Activated CD8-positive, alpha-beta memory T cell treated with anti-CD3 and anti-CD28 coated beads, Interleukin-2, amount 50 U/mL, for 4 hours (primary cell): Measurements from ENCODE around the gene RASSF5.
"Not testable (repeated sequence)": the region's sequence is repeated elsewhere in the genome, so short reads cannot be mapped to it uniquely, and the experiment has no call there.

Source experiments
- DNase-seq: peaks from one replicate; pipeline ENCODE4 v3.0.0-alpha.2; 2020

The RASSF5 gene

DNA sequence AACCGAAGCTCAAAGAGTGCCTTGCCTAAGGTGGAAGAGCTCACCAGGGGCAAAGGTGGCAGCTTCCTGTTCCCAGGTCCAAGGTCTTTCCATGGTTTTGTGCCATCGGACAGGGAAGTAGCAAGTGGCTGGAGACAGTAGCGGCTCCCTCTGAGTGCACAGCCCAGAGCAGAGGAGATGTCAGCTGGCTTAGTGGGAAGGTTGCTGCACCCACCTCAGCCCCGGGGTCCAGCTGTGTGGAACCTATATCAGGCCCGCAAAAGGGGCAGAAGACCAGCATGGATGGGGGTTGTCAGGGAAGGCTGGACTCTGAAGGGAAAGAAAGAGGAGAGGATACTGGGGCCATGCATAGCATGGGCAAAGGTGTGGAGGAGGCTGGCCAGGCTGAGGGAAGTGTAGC lies 30.2 kb upstream of the RASSF5 start:
- no peak for DNase-seq

DNA sequence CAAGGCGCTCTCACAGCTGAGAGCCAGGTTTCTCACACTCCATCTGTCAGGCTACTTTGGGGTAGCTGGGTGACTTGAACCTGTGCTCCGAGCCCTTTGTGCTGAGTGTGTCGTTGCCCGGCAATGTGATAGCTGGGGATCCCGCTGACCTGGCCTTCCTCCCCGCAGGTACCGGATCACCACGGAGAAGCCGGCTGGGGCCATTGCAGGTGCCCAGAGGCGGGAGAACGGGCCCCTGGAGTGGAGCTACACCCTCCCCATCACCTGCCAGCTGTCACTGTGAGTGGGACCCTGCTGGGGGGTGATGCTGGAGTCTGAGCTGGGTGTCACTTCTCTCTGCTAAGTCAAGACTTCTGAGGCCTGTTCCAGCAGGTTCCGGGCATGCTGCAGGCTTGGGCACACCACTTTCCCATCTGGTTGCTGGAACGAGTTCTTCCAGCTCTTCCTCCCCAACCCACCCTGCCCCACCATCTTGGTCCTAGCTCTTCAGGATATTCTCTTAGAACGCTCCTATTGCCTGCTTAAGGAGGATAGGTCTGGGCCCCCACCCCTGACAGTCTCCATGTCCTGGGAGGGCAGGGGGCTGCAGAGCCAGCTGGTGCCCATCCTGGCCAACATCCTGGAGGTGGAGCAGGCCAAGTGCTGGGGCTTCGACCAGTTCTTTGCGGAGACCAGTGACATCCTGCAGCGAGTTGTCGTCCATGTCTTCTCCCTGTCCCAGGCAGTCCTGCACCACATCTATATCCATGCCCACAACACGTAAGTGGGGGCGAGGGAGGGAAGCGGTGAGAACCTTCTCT lies 29.6 kb upstream of the RASSF5 start:
- DNase-seq: no peak

DNA sequence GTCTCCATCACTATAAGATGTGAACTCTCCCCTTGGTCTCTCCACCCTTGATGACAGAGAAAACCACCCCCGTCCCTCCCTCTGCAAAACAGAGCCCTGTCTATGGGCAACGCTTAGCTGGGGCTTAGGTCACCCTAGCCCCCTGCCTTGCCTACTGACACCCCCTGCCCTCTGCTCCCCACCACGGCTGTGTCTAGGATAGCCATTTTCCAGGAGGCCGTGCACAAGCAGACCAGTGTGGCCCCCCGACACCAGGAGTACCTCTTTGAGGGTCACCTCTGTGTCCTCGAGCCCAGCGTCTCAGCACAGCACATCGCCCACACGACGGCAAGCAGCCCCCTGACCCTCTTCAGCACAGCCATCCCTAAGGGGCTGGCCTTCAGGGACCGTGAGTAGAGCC lies 28.6 kb upstream of the RASSF5 start:
- no peak for DNase-seq

DNA sequence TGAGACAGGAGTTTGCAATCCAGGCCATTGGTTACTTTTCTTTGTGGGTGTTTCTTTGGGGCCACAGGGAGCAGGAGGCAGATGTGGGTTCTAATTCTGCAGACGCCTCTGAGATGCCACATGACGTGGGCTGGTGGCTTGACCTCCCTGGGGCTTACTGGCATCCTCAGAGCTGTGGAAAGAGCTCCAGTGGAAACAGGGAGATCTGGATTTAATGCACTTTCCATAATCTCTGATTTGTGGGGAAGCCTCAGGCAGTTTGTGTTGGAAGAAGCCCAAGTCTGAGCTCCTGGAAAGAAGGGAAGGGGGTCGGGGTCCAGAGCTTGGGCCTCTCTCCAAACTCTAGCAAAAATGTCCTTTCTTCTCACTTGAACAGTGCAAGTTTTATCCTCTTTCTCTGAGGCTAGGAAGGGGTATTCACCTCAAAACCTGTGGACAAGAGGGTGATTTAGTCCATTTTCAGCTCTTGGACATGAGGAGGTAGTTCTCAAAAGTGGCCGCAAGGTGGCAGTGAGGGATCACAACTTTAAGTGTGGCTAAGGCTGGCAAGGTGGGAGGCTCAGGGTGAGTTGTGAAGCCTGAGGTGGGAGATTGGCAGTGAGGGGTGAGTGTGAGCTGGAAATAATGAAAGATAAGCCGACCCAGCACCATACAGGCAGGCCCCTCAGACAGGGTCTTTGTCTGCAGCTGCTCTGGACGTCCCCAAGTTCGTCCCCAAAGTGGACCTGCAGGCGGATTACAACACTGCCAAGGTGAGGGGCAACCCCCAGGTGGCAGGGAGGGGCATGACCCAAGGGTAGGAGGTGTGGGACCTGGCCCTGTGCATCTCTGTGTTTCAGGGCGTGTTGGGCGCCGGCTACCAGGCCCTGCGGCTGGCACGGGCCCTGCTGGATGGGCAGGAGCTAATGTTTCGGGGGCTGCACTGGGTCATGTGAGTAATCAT lies 27.9 kb upstream of the RASSF5 start:
- DNase-seq: peak; percentile 73

DNA sequence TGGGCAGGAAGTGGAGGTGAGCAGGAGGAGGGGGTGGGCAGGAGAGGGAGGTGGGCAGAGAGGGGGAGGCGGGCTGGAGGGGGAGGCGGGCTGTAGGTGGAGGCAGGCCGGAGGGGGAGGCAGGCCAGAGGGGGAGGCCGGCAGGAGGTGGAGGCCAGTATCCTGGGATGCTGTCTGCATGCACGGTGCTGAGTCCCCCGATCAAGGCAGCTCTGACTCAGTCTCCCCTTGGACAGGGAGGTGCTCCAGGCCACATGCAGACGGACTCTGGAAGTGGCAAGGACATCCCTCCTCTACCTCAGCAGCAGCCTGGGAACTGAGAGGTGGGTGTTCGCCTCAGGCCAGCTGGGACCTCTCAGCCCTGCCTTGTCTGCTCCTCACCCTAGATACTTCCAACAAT lies 27.1 kb upstream of the RASSF5 start:
- no peak for DNase-seq

DNA sequence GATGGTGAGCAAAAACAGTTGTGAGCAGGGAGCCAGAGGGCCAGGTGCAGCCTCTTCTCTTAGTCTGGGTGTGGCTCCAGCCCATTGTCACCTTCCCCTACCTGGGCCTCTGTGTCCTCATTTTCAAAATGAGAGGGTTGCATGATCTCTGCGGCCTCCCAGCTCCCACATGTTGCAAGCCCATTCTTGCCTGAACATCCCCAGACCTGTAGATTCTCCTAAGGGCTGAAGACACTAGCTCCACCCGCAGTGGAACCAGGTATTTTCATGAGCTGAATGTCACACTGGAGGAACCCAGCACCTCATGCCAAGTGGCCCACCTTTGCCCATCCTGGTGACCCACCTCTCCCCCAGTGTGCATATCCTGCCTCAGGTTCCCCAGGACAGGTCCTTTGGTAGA lies 24.7 kb upstream of the RASSF5 start:
- no peak for DNase-seq

DNA sequence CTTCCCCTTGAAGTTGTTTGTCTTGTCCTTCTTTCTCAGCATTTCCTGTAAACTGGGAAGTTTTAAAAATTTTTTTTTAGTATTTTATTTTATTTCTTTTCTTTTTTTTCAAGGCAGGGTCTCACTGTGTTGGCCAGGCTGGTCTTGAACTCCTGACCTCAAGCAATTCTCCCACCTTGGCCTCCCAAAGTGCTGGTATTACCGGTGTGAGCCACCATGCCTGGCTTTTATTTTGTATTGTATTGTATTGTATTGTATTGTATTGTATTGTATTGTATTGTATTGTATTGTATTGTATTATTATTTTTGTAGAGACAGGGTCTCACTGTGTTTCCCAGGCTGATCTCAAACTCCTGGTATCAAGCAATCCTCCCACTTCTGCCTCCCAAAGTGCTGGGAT lies 23.5 kb upstream of the RASSF5 start:
- not testable (repeated sequence) for DNase-seq

DNA sequence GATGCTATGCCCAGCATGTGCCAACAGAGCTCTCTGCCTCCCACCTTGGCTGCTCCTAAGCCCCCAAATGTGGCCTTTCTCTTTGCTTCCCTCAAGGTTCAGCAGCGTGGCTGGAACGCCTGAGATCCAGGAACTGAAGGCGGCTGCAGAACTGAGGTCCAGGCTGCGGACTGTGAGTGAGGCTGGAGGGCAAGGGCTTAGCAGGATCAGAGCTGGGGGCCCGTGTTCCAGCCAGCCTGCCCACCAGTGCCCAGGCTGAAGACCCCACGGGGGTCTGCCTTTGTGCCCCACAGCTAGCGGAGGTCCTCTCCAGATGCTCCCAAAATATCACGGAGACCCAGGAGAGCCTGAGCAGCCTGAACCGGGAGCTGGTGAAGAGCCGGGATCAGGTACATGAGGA lies 22.4 kb upstream of the RASSF5 start:
- no peak for DNase-seq

DNA sequence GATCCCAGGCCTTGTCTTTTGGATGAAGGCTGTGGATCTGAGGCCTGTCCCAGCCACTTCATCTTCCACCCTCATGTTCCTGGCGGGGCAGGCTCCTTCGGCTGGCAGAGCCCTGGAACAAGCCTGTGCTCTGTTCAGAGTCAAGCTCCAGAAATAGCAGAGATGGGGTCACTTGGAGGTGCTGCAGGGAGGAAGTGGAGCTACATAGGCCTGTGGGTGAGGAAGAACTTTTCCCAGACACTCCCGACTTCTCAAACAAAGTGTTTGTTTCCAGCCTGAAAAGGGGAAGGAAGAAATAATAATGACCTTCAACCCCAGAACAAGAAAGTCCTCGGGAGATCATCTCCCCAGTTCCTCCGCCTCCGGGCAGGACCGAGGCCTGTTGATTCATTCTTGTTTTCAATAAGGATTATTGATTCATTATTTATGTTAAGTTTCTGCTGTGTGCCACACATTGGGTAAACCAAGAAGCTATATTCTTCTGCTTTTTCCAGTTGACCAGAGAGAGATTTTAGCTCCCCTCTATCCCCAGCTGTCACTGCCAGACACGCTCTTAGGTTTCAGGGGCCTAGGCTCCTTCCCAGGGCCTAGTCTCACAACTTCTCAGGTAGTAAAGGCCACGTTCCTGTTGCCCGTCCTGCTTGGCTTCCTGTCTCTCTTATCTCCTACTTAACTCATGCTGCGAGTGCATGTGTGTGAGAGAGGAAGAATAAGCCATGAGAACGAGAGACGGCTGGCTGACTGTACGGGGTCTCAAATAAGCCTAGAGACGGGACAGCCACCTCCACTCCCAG lies 20.1 kb upstream of the RASSF5 start:
- DNase-seq: no peak

DNA sequence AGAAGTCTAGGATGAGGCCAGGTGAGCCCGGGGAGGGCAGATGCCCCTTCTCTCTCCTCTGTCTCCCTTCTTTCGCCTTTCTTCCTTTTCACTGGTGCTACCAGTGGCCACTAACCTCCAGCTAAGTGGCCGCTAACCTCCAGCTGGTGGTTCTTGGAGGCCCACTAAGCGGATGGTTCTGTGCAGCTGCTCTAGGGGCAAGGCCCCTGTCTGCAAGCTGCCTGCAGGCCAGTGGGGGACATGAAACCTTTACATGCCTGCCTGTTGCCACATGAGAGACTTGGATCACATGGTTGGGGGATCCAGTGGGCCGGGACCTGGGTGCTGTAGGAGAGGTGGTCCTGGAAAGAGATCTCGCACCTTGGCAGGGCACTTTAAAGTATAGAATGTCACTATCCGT lies 19.4 kb upstream of the RASSF5 start:
- no peak for DNase-seq

DNA sequence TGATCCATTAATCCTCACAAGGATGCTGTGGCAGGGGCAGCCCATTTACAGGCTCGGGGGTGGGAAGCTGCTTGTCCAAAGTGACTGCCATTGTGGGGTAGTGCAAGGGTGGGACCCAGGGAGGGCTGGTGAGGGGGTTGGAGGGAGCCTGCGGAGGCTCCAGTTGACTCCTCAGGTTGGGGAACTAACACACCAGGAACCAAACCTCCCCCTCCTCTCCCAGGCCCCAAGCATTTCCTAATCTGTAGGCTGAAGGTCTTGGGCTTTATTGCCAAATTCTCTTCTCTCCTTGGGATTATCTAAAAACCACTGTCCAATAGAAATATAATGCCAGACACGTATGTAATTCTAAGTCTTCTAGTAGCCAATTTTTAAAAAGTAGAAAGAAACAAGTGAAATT lies 18.9 kb upstream of the RASSF5 start:
- no peak for DNase-seq

DNA sequence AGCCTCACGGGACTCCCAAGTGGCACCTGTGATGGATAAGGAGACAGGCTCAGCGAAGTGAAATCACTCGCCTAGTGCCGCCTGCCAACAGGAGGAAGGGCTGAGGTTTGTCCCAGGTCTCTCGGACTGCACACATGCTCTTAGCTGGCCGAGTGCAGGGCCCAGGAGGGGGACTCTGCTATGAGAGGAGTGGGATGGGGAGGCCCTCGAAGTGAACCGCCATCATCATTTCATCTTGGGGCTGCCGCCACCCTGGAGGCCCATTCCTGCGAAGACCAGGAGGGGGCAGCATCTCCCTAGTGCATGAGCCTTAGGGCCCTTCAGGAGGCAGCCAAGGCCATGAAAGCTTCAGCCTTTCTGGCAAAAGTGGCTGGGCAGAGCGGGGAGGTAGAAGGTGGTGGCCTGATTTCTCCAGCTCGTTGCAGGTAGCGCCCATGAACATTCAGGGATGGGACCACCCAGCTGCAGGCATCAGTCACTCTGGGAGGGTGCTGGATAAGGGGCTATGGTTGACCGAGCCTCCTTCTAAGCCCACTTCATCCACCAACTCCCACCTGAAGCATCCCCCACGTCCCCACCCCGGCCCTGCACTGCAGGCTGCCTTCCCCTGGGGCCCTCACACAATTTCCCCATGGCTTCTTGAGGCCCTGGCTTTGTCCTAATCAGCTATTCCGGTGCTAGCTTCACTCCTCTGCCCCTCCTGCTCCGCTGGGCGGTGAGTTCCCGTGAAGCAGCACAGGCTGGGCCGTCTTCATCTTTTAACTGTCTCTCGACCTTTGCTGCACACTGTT lies 17.2 kb upstream of the RASSF5 start:
- DNase-seq: peak; percentile 78

DNA sequence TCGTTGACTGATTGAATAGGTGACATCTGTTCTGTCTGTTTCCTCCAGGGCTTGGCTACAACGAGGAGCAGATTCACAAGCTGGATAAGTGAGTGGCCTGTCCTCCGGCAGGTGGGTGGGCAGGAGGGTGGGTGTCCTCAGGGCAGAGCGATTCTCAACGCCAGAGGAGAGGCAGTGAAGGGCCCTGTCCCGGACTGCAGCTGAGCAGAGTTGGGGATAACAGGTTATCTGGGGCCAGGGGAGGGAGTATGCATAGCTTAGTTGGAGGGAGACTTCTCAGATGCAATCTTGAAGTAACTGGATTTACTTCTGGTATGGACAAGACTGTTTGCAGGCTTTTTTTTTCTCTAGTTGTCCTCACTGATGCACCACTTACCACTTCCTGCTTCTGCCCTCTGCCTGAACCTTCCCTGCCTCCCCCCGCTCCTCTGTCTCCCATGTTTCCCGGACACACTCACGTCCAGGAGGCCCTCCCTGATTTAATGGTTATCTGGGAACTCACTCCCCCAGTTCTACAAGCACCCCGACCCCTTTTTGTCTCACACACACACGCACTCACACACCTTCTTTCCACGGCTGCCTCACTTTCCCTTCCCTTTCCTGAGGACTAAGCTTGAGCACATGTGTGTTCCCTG lies 16.4 kb upstream of the RASSF5 start:
- no peak for DNase-seq

DNA sequence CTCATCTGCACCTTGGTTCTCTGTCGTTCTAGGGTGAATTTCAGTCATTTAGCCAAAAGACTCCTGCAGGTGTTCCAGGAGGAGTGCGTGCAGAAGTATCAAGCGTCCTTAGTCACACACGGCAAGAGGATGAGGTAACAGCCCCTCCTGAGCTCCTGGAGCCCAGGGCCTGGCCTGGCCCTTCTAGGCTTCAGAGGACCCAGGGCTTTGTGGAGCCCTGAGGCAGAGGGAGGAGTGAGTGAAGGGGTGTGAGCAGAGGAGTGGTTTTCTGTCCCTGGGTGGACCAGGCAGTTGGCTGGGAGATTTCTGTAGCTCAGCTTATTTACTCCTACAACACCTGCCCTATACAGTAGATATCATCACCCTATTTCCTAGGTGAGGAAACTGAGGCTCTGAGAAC lies 15.7 kb upstream of the RASSF5 start:
- DNase-seq: no peak

DNA sequence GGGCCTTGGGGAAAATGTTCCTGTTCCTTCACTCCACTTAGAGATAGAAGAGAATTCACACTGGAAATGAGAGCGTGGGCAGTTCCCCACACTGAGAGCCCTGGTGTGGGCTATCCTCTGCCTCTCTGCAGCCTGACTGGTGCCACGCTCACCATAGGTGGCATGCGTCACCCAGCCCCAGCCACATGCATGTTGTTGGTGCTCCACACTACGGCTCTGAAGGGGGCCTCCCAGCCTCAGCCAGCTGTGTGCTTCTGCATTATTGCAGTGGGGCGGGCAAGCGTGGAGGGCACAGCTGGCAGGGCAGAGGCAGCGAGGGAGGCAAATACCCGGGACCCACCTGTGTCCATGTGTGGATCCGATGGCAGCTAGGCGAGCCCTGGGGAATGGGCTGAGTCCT lies 14.7 kb upstream of the RASSF5 start:
- DNase-seq: no peak

DNA sequence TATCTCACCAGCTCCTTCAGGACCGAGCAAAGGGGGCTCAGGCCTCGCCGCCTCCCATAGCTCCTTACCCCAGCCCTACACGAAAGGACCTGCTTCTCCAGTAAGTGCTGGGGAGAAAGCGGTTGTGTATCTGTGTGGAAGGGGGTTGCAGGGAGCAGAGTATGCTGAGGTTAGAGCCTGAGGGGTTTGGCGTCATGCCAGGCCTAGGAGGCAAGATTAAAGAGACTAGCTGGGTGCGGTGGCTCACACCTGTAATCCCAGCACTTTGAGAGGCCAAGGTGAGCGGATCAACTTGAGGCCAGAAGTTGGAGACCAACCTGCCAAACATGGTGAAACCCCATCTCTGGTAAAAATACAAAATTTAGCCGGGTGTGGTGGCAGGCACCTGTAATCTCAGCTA lies 14.1 kb upstream of the RASSF5 start:
- no peak for DNase-seq

DNA sequence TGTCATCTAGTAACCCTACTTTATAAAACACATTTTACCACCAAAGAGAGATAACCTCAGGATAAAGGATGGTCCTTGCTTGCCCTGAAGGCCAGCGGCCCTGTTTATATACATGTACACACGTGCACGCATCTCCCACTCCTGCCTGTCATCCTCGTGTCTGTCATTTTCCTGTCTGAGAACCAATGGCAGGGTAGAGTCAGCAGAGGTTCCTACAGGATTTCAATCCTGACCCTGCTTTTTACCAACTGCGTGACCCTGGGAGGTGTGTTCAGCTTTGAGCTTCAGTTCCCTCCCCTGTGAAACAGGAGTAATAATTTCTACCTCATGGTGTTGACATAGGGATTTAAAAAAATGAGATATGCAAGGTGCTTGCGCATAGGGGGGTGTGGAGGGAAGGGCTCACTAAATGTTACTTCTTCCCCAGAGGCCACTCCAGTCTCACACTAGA lies 12.3 kb upstream of the RASSF5 start:
- DNase-seq: no peak

DNA sequence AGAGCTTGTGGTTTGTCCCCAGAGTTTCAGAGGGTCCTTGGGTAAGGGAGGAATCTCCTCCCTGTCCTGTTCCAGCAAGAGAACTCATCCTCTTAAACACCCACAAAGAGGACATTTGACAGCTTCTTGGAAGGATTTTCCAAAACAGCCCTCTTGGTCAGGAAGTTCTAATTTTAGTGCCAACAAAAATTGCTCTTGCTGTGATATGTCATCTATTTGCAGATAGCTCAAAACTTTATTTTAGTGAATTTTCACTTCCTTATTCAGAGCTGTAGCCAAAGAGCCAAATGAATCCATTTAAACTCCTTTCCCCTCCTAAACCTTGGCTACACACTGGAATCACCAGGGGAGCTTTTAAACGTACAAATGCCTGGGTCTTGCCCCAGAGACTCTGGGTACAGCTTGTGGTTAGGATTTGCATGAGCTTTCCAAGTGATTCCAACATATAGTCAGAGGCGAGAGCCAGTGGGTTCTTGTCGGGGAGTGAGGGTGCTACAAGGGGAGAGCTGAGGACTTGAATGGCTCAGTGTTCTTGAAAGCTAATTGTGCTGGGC lies 11.8 kb upstream of the RASSF5 start:
- DNase-seq: no peak

DNA sequence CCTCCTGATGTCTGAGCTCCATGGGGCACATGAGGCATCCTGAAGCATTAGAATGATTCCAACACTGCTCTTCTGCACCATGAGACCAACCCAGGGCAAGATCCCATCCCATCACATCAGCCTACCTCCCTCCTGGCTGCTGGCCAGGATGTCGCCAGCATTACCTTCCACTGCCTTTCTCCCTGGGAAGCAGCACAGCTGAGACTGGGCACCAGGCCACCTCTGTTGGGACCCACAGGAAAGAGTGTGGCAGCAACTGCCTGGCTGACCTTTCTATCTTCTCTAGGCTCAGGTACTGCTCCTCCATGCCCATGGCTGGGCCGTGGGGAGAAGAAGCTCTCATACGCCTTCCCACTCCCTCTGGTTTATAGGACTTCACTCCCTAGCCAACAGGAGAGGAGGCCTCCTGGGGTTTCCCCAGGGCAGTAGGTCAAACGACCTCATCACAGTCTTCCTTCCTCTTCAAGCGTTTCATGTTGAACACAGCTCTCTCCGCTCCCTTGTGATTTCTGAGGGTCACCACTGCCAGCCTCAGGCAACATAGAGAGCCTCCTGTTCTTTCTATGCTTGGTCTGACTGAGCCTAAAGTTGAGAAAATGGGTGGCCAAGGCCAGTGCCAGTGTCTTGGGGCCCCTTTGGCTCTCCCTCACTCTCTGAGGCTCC lies 11.1 kb upstream of the RASSF5 start:
- no peak for DNase-seq

DNA sequence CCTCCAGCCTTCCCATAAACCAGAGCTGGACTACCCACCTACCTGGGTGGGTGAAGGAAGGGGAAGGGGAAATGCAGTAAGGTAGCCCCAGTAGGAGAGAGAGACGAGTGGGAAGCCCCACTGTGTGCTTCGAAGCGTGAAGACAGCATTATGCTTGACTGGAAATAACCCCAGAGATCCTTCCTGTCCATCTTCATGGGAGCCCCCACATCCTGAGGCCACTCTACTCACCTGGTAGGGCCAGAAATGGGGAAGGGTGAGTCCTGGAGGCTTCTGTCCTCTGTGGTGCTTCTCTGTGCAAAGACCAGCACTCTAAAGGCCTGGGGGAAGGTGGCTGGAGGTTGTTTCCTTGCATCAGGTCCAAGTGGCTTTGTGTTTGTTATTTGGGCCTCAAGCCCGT lies 10.0 kb upstream of the RASSF5 start:
- DNase-seq: no peak

DNA sequence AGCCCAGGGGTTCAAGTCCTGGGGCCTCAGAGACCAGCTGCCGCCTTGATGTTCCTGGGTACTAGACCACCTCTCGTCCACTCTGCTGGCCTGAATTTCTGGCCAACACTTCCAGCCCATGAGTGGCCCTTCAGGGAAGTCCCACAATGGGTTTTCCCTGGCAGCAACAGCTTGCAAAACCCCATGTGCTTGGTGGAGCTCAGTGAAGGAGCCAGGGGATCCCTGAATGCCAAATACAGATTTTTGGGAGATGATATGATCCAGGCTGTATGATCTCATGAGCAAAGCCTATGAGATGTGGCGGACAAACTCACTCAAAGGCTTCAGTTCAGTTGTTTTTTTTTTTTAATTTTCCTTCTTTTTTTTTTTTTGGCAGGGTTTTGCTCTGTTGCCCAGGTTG lies 9.6 kb upstream of the RASSF5 start:
- no peak for DNase-seq
